ENCODE data around the gene TGIF1. TPM values are rescaled to one million over a fixed set of nuclear protein-coding genes. Genes with fewer than 3 reads are reported as not detected.

Gene TGIF1
- total and polyA plus RNA-seq, 9 of the 15 experiments (the other 6 are each of a cell fraction or from before 2014, with no cell fraction given): 16.1 to 77.7 (median 44.6) TPM

- no peak for TF ChIP-seq ZZZ3 (IDR thresholded peaks at IDR 0.05)
- TF ChIP-seq, protein P1, sequence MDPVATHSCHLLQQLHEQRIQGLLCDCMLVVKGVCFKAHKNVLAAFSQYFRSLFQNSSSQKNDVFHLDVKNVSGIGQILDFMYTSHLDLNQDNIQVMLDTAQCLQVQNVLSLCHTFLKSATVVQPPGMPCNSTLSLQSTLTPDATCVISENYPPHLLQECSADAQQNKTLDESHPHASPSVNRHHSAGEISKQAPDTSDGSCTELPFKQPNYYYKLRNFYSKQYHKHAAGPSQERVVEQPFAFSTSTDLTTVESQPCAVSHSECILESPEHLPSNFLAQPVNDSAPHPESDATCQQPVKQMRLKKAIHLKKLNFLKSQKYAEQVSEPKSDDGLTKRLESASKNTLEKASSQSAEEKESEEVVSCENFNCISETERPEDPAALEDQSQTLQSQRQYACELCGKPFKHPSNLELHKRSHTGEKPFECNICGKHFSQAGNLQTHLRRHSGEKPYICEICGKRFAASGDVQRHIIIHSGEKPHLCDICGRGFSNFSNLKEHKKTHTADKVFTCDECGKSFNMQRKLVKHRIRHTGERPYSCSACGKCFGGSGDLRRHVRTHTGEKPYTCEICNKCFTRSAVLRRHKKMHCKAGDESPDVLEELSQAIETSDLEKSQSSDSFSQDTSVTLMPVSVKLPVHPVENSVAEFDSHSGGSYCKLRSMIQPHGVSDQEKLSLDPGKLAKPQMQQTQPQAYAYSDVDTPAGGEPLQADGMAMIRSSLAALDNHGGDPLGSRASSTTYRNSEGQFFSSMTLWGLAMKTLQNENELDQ (CRISPR knock-in tag; IDR thresholded peaks at IDR 0.05; ENCODE audit: borderline replicate concordance): no peak
- peak; percentile 70; the same call in 1 of the 2 replicates for TF ChIP-seq HEY1 (CRISPR knock-in tag; IDR thresholded peaks at IDR 0.05; ENCODE audit: borderline replicate concordance)
- TF ChIP-seq SMAD3 (CRISPR knock-in tag; conservative IDR thresholded peaks at IDR 0.05): peak; percentile 81; the same call in 1 of the 2 replicates
- TF ChIP-seq NONO (IDR thresholded peaks at IDR 0.05; ENCODE audit: low read depth in 2 of 2, low read length in 1 of 2): peak in 1 of 2 experiments; percentile 76; a peak in 2 of 4 replicates
- no peak for TF ChIP-seq ZNF586 (CRISPR knock-in tag; conservative IDR thresholded peaks at IDR 0.05)
- no peak for TF ChIP-seq ZNF253 (CRISPR knock-in tag; conservative IDR thresholded peaks at IDR 0.05)
- TF ChIP-seq CBFA2T2 (conservative IDR thresholded peaks at IDR 0.05): no peak
- TF ChIP-seq KDM5B (IDR thresholded peaks at IDR 0.05; ENCODE audit: insufficient replicate concordance, low read depth, low read length): peak; percentile 92
- no peak for TF ChIP-seq GABPB2 (CRISPR knock-in tag; conservative IDR thresholded peaks at IDR 0.05)
- no peak for TF ChIP-seq DIDO1 (tag; IDR thresholded peaks at IDR 0.05; ENCODE audit: low read depth)
- no peak for TF ChIP-seq MNT (conservative IDR thresholded peaks at IDR 0.05)
- TF ChIP-seq OTX1 (CRISPR knock-in tag; IDR thresholded peaks at IDR 0.05): peak; percentile 85; the same call in 1 of the 2 replicates
- TF ChIP-seq LEF1 (IDR thresholded peaks at IDR 0.05): no peak
- TF ChIP-seq MECOM (CRISPR knock-in tag; IDR thresholded peaks at IDR 0.05): 0 out of 2 replicates have a peak, but pooled peaks have one; percentile 19
- TF ChIP-seq ARID2 (IDR thresholded peaks at IDR 0.05): no peak
- 0 out of 2 replicates have a peak, but pooled peaks have one; percentile 7 for TF ChIP-seq E2F3 (CRISPR knock-in tag; IDR thresholded peaks at IDR 0.05)
- no peak for TF ChIP-seq KAT2B (IDR thresholded peaks at IDR 0.05; ENCODE audit: low read depth, low read length)
- peak in 2 of 3 experiments; percentile 31 to 49; a peak in 2 of 6 replicates for TF ChIP-seq CTCF (IDR thresholded peaks at IDR 0.05 in 2 of 3, conservative IDR thresholded peaks at IDR 0.05 in 1 of 3; ENCODE audit: insufficient read depth in 2 of 3, low read depth in 1 of 3, low read length in 3 of 3)
- no peak for TF ChIP-seq ZKSCAN8 (CRISPR knock-in tag; IDR thresholded peaks at IDR 0.05)
These were observed 1.8 kb upstream of the TGIF1 start (continued) for GRCh38 chr18:3447895-3448837.

All from K562 (cell line).